Measurements from ENCODE around the gene CLSTN2. TPM values are rescaled to one million over a fixed set of nuclear protein-coding genes. Genes with fewer than 3 reads are reported as not detected.

Gene CLSTN2
- total and polyA plus RNA-seq, 2 of the 8 experiments (the other 6 are each of a cell fraction or from before 2014, with no cell fraction given): 0.39 to 0.52 TPM

DNA sequence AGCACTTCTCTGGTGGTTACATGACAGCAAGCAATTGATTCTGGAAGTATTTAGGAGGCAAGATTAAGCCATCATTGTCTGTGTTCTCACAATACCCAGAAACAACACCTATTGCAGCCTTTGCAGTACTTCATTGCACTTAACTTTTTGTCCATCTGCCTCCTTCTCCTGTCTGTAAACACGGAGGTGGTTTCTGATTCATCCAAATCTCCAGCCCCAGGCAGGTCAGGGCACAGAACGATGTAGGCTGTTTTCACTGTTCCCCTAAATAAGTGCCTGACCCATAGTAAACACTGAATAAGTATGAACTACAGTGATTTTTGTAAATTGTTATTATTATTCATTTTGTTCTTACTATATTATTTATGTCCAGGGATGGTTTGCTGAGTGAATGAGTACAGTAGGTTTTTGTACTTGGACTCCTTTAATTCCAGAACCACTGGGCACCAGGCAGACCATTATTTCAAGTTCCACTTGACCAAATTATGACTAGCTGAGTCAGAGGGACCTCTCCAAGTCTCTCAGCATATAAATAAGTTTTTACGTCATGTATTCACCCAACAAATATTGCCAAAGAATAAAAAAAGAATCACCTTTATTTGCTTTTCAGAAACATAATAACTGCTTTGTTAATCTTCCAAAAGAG lies 459.6 kb downstream of the CLSTN2 start (continued):
- TF ChIP-seq TCF12 (IDR thresholded peaks at IDR 0.05; ENCODE audit: low read depth, low read length): no peak
- TF ChIP-seq EGR1 (IDR thresholded peaks at IDR 0.05; ENCODE audit: borderline replicate concordance, low read depth, low read length): no peak
- no peak for TF ChIP-seq CEBPB (IDR thresholded peaks at IDR 0.05; ENCODE audit: low read depth, low read length)
- TF ChIP-seq CHD2 (IDR thresholded peaks at IDR 0.05; ENCODE audit: low read length): no peak

Data from H1 (cell line).